Activated naive CD4-positive, alpha-beta T cell treated with Interleukin-2 at 50 U/mL for 16 hours (primary cell): ENCODE data around the gene STAT3.

Source experiments
- DNase-seq: peaks from one replicate; pipeline ENCODE4 v3.0.0-alpha.2; 2020

STAT3 gene

GRCh38 chr17:42290577-42290976 lies 97.7 kb downstream of the STAT3 start:
- DNase-seq = no peak

- peak; percentile 78 for DNase-seq
Observed at GRCh38 chr17:42289611-42290181, 98.5 kb downstream of the STAT3 start.

- peak; percentile 69 for DNase-seq
Observed at GRCh38 chr17:42288803-42289610, 99.2 kb downstream of the STAT3 start.

GRCh38 chr17:42287977-42288802 lies 100.1 kb downstream of the STAT3 start, which contains the start of gene STAT5A:
STAT5A (plus strand) TSS chr17:42288498; CDS start chr17:42289412, 914 bp downstream.
- peak; percentile 81 for DNase-seq

- DNase-seq = peak; percentile 56
Observed at GRCh38 chr17:42287305-42287976, 100.8 kb downstream of the STAT3 start.

DNA sequence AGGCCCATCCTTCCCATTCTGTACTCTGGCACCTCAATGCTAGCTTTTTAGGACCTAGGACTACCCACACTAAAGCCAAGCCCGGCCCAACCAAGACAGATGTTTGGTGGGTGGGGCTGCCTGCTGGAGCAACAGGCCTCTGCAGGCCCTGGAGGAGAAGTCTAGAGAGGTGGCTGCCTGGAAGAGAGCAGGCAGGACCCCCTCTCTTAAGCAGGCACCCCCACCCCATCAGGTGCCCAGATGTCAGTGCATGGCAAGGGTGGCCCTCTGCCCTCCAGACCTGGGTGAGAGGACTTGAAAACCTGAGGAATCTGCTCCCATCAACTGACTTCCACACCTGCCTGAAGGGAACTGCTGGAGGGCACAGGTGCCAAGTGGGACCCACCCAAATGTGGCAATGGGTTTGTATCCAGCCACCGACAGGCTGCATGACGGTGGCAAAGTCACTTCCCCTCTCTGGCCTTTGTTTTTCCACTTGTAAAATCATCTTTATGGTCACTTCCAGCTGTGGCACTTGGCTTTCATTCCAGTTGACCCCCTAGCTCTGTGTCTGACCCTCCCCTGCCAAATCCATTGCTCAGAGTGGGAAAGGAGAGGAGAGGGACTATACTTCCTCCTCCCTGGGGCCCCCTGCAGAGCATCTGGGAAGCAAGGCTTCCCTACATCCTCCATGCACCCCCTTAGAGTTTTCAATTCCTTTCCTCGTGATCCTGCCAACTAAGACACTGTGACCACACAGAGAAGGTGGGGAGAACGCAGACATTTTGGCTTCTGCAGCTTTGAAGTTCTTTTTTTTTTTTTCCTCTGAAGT lies 101.6 kb downstream of the STAT3 start:
- DNase-seq = peak; percentile 1

- no peak for DNase-seq
Observed at GRCh38 chr17:42285346-42286050, 102.7 kb downstream of the STAT3 start.

DNA sequence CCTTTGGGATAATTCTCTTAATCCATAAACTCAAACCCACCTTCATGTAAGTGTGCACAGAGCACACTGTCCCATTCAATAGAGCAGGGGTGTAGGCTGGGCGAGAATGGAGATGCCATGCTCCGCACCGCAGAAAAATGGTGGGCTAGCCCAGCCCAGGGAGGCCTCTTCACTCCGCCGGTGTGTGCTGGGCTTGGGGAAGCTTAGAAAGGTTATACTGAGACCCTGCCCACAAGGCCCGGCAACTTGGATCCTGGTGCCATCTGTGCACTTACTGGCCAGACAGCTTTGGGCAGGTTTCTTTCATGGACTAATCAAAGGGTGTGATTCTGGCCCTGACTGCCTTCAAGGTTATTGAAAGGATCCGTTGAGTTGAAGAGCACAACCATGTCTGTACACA lies 103.7 kb downstream of the STAT3 start:
- DNase-seq = no peak

DNA sequence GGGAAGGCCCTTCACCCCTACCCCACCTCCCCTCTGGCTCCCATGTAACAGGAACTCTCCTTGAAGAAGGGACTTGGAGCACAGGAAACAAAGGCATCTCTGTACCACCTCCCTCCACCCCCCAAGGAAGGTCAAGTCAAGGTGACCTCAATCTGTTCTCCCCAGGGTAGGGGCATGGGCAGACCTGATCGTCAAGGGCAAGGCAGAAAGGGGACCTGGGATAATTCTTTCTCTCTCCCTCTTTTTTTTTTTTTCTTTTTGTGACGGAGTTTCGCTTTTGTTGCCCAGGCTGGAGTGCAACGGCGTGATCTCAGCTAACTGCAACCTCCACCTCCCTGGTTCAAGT lies 104.2 kb downstream of the STAT3 start:
- no peak for DNase-seq

DNA sequence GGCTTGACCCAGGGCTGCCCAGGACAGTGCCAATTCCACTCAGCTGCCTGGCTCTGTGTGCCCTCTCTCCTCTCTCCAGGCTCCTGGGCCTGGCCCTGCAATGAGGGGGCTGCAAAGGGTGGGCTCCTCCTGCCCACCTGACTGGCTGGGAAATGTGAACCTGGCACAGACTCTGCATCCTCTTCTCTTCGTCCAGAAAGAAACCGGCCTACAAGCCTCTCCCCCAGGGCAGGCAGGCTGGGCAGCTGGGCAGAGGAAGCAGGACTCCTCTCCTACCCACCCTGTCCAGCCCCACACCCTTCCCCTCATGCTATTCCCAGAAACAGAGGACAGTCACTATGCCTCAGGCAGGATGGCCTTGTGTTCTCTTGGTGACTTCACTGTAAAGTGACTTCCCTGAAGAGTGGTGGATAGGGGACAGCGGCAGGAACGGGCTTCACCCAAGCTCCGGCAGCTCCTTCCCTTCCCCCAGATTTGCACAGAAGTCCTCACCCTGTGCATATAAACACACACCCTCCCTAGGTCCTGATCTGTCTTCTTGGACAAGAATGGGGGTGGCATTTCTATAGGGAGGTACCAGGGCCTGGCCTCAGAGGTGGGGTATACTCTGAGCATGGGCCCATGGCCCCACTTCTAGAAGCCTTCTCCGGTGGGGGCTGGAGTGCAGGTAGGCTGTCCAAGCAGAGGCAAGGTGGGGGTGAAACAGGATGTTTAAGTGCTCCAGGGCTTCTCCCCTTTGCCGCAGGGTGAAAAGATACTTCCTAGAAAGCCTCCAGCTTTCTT lies 104.8 kb downstream of the STAT3 start:
- DNase-seq = no peak

- DNase-seq = no peak
Observed at GRCh38 chr17:42282478-42283080, 105.7 kb downstream of the STAT3 start.

GRCh38 chr17:42281571-42282096 lies 106.6 kb downstream of the STAT3 start:
- DNase-seq = no peak

- DNase-seq = no peak
Observed at GRCh38 chr17:42279776-42280630, 108.2 kb downstream of the STAT3 start.

- DNase-seq = no peak
Observed at GRCh38 chr17:42277342-42277712, 110.9 kb downstream of the STAT3 start.

DNA sequence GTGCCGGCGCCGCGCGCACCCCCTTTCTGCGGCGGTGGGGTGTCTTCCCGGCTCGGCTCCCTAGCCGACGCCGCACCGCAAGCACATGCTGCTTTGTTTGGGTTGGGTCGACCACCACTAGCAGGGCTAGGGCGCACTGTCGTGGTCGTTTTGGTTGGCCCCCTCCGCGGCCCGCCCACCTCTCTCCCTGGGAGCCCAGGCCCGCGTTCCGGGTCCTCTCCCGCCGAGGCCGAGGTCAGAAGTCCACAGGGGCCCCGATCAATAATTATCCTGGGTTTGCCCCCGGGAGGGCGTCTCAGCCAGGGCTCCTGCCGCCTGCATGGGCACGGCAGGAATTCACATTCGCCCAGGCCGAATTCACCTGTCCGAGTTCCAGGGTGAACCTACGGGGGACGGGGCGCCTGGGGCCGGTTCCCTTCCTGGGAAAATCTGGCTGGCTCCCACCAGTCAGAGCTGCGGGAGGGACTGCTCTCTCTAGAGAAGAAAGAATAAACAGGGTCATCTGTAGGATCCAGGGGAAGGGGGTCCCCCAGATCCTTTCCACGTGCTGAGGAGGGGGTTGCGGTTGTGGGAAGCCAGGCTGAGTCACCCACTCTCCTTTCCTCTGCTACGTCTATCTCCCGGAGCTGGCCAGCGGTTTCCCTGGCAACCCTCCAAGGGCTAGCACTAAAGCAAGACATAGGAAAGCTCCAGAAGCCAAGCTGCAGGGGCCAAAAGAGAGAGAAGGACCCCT lies 111.5 kb downstream of the STAT3 start:
- peak; percentile 40 for DNase-seq

DNA sequence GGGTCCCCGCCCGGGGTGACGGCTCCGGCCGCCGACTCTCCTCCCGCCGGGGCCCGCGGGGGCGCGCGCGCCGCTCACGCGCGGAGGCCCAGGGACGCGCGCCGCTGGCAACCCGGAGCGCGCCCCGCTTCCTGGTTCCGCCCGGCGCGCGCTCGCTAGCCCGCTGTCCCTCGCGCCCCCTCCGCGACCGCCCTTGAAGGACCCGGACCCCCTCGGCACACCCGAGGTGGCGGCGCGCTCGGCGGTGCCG lies 112.0 kb downstream of the STAT3 start, which contains the start of gene STAT5B:
STAT5B (minus strand) TSS at position 33 of the 250 bp plus-strand sequence. CDS start 44,264 bp downstream, outside the sequence.
- peak; percentile 60 for DNase-seq

DNA sequence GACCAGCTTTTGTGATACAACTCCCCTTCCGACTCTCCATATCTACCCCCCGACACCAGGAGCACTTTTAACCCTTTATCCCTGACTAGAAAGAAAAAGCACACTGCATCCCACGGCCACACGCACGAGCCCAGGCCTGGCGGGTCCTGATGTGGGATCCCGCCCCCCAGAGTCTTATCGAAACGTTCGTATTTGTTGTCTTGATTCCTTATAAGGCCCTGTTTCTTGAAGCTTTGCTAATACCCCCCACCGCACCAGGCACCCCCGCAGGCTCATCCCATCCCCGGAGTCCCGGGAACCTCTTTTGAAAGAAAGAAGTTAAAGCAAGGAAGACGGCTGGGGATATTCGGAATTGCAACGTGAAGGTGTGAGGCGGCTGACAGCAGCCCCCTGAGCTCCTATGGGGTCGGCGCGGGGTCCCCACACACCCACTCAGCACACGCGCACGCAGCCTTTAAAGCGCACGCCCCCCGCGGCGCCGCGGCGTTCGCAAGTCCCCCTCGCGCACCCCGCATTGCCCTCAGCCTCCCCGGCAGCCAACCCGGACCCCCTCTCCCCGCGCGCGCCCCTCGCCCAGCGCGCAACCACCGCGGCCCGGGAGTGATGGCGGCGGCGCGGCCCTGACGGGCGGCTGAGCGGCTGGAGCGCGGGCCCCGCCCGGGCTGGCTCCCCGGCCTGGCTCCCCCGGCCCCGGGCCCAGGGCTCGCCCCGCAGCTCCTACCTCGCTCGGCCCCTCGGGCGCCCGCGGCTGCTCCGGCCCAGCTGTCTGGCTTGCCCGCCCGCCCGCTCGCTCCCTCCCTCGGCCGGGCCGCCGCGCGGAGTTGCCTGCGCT lies 112.5 kb downstream of the STAT3 start:
- peak; percentile 45 for DNase-seq
